Upper lobe of right lung (tissue), 1 donor: ENCODE data around the gene BMPR1A. TPM values are rescaled to one million over a fixed set of nuclear protein-coding genes. Genes with fewer than 3 reads are reported as not detected.

Source experiments
- ATAC-seq: fragments of 200-7000 bp; cut with Tn5 transposase; one replicate; pipeline ENCODE4 v1.9.1; 2020; ENCODE audit warnings: mild to moderate bottlenecking, moderate library complexity
- DNase-seq: peaks from one replicate; pipeline ENCODE4 v3.0.0-alpha.2; 2020
- H3K27ac ChIP-seq: fragments of 200-600 bp; one replicate; pipeline ENCODE4 v1.8.0; 2022
- H3K27me3 ChIP-seq: fragments of 200-600 bp; one replicate; pipeline ENCODE4 v1.8.0; 2022; ENCODE audit warnings: mild to moderate bottlenecking
- H3K36me3 ChIP-seq: fragments of 200-600 bp; one replicate; pipeline ENCODE4 v1.8.0; 2022
- H3K4me1 ChIP-seq: fragments of 200-600 bp; one replicate; pipeline ENCODE4 v1.8.0; 2022
- H3K4me3 ChIP-seq: fragments of 200-600 bp; one replicate; pipeline ENCODE4 v1.8.0; 2022; ENCODE audit warnings: mild to moderate bottlenecking
- H3K9me3 ChIP-seq: fragments of 200-600 bp; one replicate; pipeline ENCODE4 v1.8.0; 2022
- CTCF ChIP-seq: fragments of 200-600 bp; IDR thresholded peaks from one replicate; pipeline ENCODE4 v1.8.0; 2022; ENCODE audit warnings: antibody characterized with exemption
- intact Hi-C: fragments of 100-400 bp; cut with DNase I; formaldehyde crosslinking; loops from one replicate; pipeline ENCODE4 v1.11.0; 2022
- total RNA-seq: library from RNA; stranded (reverse); fragmentation: NEBNext Ultra II Directional; extraction: Animal tissue kit (Norgen Biotek cat#: 25700); gene quantifications from one replicate; pipeline ENCODE4 v1.2.1, GENCODE V29; 2021
- donor health status: DM: no; HTN: yes; CAD: no; lungs with severe emphysema.

The BMPR1A gene
- total RNA-seq, 1 donor from 2014 or later, result 41.2 TPM

- no peaks in the 10 kb centered on the region for H3K9me3 ChIP-seq
- ATAC-seq (no peak), DNase-seq (no peak)
- no peak for TF ChIP-seq CTCF
- no peak overlapping the region for H3K4me3 ChIP-seq
- H3K4me1 ChIP-seq, result peaks cover 9% of the 10 kb centered on the region
- intact Hi-C loops, result no loop called here
- H3K36me3 ChIP-seq, result no peaks in the 10 kb centered on the region
- H3K27ac ChIP-seq, result no peak overlapping the region
- no peaks in the 10 kb centered on the region for H3K27me3 ChIP-seq
Observed at GRCh38 chr10:86790394-86790793, 34.0 kb downstream of the BMPR1A start.

- TF ChIP-seq CTCF, result no peak
- Histone ChIP-seq H3K4me3 (no peak overlapping the region), H3K36me3 (no peaks in the 10 kb centered on the region), H3K4me1 (no peaks in the 10 kb centered on the region), H3K27ac (no peak overlapping the region), H3K27me3 (no peaks in the 10 kb centered on the region), H3K9me3 (no peaks in the 10 kb centered on the region)
- ATAC-seq (no peak), DNase-seq (no peak)
- intact Hi-C loops, result no loop called here
Observed at GRCh38 chr10:86792461-86793167, 36.2 kb downstream of the BMPR1A start.

- no peak for DNase-seq
- no peak for ATAC-seq
- H3K9me3 ChIP-seq, result no peaks in the 10 kb centered on the region
- H3K4me3 ChIP-seq, result no peak overlapping the region
- TF ChIP-seq CTCF, result no peak
- intact Hi-C loops, result no loop called here
- H3K36me3 ChIP-seq, result no peaks in the 10 kb centered on the region
- H3K4me1 ChIP-seq, result peaks cover 2% of the 10 kb centered on the region
- no peaks in the 10 kb centered on the region for H3K27me3 ChIP-seq
- no peak overlapping the region for H3K27ac ChIP-seq
Observed at GRCh38 chr10:86793696-86794095, 37.3 kb downstream of the BMPR1A start.

- peaks cover 4% of the 10 kb centered on the region for H3K4me1 ChIP-seq
- intact Hi-C loops, result no loop called here
- peak; percentile 41 for ATAC-seq
Observed at GRCh38 chr10:86795353-86795752, 38.9 kb downstream of the BMPR1A start.

GRCh38 chr10:86798025-86798424 is 41.6 kb downstream of the BMPR1A start:
- H3K27ac ChIP-seq, result no peak overlapping the region
- no peak overlapping the region for H3K4me3 ChIP-seq
- H3K27me3 ChIP-seq, result no peaks in the 10 kb centered on the region
- intact Hi-C loops, result no loop called here
- ATAC-seq (no peak), DNase-seq (no peak)
- no peak for TF ChIP-seq CTCF
- peaks cover 4% of the 10 kb centered on the region for H3K4me1 ChIP-seq
- H3K36me3 ChIP-seq, result no peaks in the 10 kb centered on the region
- no peaks in the 10 kb centered on the region for H3K9me3 ChIP-seq

More at GRCh38 chr10:86795353-86795752, 38.9 kb downstream of the BMPR1A start:
- no peak overlapping the region for H3K4me3 ChIP-seq
- H3K9me3 ChIP-seq, result no peaks in the 10 kb centered on the region
- H3K27ac ChIP-seq, result no peak overlapping the region
- no peaks in the 10 kb centered on the region for H3K27me3 ChIP-seq
- no peak for TF ChIP-seq CTCF
- no peaks in the 10 kb centered on the region for H3K36me3 ChIP-seq
- DNase-seq, result no peak

- Histone ChIP-seq H3K27me3 (no peaks in the 10 kb centered on the region), H3K36me3 (no peaks in the 10 kb centered on the region), H3K27ac (no peak overlapping the region), H3K9me3 (no peaks in the 10 kb centered on the region), H3K4me3 (no peak overlapping the region), H3K4me1 (peaks cover 4% of the 10 kb centered on the region)
- ATAC-seq (no peak), DNase-seq (no peak)
- intact Hi-C loops, result no loop called here
- TF ChIP-seq CTCF, result no peak
Observed at GRCh38 chr10:86798611-86799010, 42.2 kb downstream of the BMPR1A start.
